IgD-negative memory B cell (primary cell): ENCODE measurements around the gene GPC6. TPM values are rescaled to one million over a fixed set of nuclear protein-coding genes. Genes with fewer than 3 reads are reported as not detected.

ENCODE experiments used
- H3K27ac Mint-ChIP-seq, 3 donors: one replicate each; pipeline ENCODE4 v1.8.0; 2020 to 2022; ENCODE audit warnings: mild to moderate bottlenecking in 3 of 3, mixed read lengths in 3 of 3, moderate library complexity in 1 of 3
- H3K27me3 Mint-ChIP-seq: one replicate; pipeline ENCODE4 v1.8.0; 2021; ENCODE audit warnings: mixed read lengths
- H3K36me3 Mint-ChIP-seq: one replicate; pipeline ENCODE4 v1.8.0; 2020; ENCODE audit warnings: mild to moderate bottlenecking, mixed read lengths
- H3K4me1 Mint-ChIP-seq, 3 donors: one replicate each; pipeline ENCODE4 v1.8.0; 2020 to 2022; ENCODE audit warnings: mixed read lengths in 3 of 3, mild to moderate bottlenecking in 1 of 3
- H3K4me3 Mint-ChIP-seq, 4 donors: one replicate each; pipeline ENCODE4 v1.8.0; 2020 to 2022; ENCODE audit warnings: mild to moderate bottlenecking in 4 of 4, mixed read lengths in 4 of 4, moderate library complexity in 3 of 4
- H3K9me3 Mint-ChIP-seq, 3 donors: one replicate each; pipeline ENCODE4 v1.8.0; 2020 to 2021; ENCODE audit warnings: mixed read lengths in 3 of 3, mild to moderate bottlenecking in 1 of 3
- polyA plus RNA-seq: library from polyadenylated mRNA; unstranded; fragments of 300-500 nt; fragmentation: Illumina TruSeq; gene quantifications from one replicate; pipeline ENCODE4 v1.2.3, GENCODE V29; 2021

GPC6 gene
- polyA plus RNA-seq, 1 donor from 2014 or later, result not detected

DNA sequence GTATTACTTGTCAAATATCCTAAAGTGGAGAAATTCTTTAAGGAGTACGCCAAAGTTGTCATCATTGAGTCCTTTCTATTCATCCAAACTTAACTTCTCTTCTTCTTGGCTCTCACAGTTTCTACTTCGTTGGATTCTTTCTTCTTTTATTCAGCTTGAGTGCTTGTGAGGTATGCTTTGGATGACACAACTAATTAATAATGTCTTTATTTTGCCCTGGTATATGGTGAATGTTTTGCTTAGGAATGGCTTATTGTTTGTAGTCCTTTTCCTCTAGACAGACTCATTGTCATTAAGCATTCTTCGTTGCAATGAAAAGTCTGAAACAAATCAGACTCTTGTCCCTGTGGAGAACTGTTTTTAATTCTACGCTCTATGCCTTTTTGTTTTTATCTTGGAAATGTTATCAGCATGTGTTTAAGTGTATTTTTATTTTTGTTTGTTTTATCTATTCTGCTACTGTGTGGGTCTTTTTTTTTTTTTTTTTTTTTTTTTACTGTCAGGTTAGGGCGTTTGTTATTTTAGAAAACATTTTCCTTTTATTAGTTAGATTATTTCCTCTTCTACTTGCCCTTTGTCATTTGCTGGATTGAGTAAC, 471.5 kb downstream of the GPC6 start:
- no peaks in the 10 kb centered on the region for H3K36me3 Mint-ChIP-seq
- no peaks in the 10 kb centered on the region for H3K4me1 Mint-ChIP-seq
- H3K9me3 Mint-ChIP-seq, result peaks cover 0 to 12% (median 4%) of the 10 kb centered on the region in 3 donors
- no peak overlapping the region for H3K27ac Mint-ChIP-seq
- no peaks in the 10 kb centered on the region for H3K27me3 Mint-ChIP-seq
- H3K4me3 Mint-ChIP-seq, result no peak overlapping the region

DNA sequence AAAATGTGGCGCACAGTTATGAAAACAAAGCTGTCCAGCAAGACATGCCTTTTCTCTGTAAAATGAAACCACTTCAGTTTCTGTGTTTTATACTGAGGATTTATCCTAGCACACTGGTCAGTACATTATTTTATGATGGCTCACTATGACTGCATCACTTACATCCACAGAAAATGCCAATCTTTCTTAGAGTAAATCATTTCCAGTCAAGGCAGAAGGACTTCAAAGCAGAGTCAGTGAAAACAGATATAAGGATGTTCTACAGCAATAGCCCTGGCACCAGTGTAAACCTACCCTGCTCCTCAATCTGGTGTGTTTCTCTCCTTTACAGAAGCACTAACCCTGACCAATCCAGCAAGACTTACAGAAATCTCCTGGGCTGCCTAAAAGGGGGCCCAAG, 473.5 kb downstream of the GPC6 start:
- H3K9me3 Mint-ChIP-seq, result peaks cover 0 to 12% (median 4%) of the 10 kb centered on the region in 3 donors
- H3K4me1 Mint-ChIP-seq, result no peaks in the 10 kb centered on the region
- H3K4me3 Mint-ChIP-seq, result no peak overlapping the region
- no peak overlapping the region for H3K27ac Mint-ChIP-seq
- no peaks in the 10 kb centered on the region for H3K27me3 Mint-ChIP-seq
- no peaks in the 10 kb centered on the region for H3K36me3 Mint-ChIP-seq

DNA sequence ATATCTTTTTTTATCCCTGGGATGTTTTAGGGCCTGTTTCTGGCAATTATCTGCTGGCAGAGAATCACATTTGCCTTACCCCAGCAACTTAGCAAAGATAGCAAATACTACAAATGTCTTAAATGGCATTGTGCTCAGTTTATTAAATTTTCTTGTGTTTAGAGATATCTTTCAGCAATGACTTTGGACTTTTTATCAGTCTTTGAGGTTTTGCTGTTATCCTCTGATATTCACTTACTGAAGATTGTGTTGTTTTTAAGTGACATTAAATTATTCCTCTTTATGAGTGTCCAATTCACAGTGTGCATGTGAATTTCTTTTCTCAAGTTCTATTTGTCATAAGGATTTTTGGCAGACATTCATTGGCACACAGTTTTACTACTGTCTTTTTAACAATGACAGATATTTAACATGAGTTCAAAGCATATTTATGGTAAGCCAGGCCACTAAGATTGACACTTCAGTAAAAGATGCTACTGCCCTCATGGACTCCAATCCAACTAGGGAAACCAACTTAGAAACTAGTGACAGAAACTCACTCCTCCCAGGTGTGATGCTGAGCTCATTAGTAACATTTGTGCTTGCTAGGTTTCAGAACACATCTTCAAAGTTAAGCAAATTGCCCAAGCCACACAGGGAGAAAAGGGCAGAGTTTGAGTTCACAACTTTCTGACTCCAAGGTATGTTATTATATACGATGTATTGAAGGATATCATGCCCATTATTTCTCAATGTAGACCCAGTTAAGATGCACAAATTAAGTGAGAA, 481.9 kb downstream of the GPC6 start:
- no peak overlapping the region for H3K4me3 Mint-ChIP-seq
- H3K27ac Mint-ChIP-seq, result no peak overlapping the region
- H3K36me3 Mint-ChIP-seq, result no peaks in the 10 kb centered on the region
- no peaks in the 10 kb centered on the region for H3K27me3 Mint-ChIP-seq
- no peaks in the 10 kb centered on the region for H3K4me1 Mint-ChIP-seq
- H3K9me3 Mint-ChIP-seq, result peaks cover 0 to 11% (median 4%) of the 10 kb centered on the region in 3 donors

DNA sequence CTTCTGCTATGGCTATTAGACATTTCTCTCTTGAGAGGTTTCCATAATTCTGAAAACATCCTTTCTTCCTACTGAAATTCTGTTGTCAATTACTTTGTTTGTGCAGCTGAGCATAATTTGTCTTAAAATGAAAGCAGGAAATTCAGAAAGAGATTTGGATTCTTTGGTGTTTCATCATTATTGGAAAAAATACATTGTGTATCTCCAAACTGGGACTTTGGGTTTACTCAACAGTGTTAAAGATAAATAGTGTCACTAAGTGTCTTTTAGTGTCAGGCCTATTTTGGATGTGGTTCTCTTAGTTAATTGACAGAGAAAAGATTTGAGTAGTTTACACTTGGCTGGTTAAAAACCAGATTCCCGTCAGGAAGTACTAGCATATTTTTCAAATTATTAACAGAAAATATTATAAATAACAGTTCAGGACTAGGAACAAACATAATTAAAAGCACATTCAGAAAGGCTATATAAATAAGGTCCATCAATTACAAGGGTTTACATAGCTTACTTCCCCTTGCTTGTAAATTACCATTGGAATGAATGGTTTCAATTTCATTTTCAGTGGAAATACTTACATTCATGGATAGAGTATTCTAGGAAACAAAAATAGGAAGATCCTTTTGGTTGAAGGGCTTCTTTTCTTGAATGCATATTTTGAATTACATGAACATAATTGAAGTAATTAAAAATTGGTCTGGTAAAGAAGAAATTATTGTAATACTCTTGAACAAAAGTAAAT, 483.1 kb downstream of the GPC6 start:
- Mint-ChIP-seq H3K4me3 (no peak overlapping the region), H3K4me1 (no peaks in the 10 kb centered on the region), H3K27me3 (no peaks in the 10 kb centered on the region), H3K27ac (no peak overlapping the region), H3K9me3 (peaks cover 2 to 21% (median 4%) of the 10 kb centered on the region in 3 donors), H3K36me3 (no peaks in the 10 kb centered on the region)

DNA sequence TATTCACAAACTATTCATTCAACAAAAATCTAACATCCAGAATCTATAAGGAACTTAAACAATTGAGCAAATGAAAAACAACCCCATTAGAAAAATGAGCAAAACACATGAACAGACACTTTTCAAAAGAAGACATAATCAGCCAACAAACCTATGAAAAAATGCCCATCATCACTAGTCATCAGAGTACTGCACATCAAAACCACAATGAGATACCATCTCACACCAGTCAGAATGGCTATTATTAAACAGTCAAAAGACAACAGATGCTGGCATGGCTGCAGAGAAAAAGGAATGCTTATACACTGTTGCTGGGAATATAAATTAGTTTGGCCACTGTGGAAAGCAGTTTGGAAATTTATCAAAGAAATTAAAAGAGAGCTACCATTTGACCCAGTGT, 487.6 kb downstream of the GPC6 start:
- Mint-ChIP-seq H3K27me3 (no peaks in the 10 kb centered on the region), H3K36me3 (peaks cover 1% of the 10 kb centered on the region), H3K4me3 (no peak overlapping the region), H3K9me3 (peaks cover 7 to 32% (median 12%) of the 10 kb centered on the region in 3 donors), H3K4me1 (no peaks in the 10 kb centered on the region), H3K27ac (no peak overlapping the region)

DNA sequence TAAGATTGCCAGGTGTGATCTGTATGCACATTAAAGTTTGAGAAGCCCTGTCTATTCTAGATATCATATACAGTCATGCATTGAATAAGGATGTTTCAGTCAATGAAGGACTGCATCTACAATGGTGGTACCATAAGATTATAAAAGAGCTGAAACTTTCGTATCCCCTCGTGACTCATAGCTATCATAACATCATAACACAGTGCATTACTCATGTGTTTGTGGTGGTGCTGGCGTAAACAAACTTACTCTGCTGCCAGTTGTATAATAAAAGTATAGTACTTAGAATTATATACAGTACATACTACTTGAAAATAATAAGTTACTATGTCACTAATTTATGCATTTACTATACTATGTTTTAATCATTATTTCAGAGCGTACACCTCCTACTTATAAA, 489.3 kb downstream of the GPC6 start:
- Mint-ChIP-seq H3K4me1 (no peaks in the 10 kb centered on the region), H3K9me3 (peaks cover 7 to 31% (median 14%) of the 10 kb centered on the region in 3 donors), H3K27me3 (no peaks in the 10 kb centered on the region), H3K36me3 (peaks cover 1% of the 10 kb centered on the region), H3K4me3 (no peak overlapping the region), H3K27ac (no peak overlapping the region)

DNA sequence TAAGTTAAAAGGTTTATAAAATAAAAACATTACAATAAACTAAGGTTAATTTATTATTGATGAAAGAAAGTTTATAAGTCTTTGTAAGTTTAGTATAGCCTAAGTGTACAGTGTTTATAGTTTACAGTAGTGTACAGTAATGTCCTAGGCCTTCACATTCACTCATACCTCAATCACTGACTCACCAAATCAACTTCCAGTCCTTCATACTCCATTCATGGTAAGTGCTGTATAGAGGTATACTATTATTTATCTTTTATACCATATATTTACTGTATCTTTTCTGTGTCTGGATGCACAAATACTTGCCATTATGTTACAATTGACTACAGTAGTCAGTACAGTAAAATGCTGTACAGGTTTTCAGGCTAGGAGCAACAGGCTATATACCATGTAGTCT, 490.0 kb downstream of the GPC6 start:
- H3K27ac Mint-ChIP-seq, result no peak overlapping the region
- H3K36me3 Mint-ChIP-seq, result peaks cover 1% of the 10 kb centered on the region
- H3K4me3 Mint-ChIP-seq, result no peak overlapping the region
- peaks cover 10 to 25% (median 14%) of the 10 kb centered on the region in 3 donors for H3K9me3 Mint-ChIP-seq
- H3K27me3 Mint-ChIP-seq, result no peaks in the 10 kb centered on the region
- H3K4me1 Mint-ChIP-seq, result no peaks in the 10 kb centered on the region

DNA sequence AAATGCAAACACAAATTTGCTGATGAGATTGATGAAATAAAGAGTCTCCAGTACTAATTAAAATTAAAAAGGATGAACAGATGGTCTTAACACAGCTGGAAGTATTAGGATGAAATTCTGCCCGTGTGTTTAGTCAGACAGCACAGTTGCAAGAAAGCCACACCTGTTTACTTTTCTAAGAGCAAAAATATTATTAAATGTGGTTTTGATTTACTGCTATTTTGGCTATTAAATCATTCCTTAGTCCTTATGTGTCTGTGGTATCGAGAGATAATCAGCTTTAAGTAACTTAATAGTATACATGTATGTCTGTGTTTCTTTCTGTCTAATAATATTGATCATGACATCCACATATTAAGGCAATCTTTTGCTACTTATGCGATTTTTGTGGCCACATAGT, 494.9 kb downstream of the GPC6 start:
- no peaks in the 10 kb centered on the region for H3K27me3 Mint-ChIP-seq
- no peaks in the 10 kb centered on the region for H3K36me3 Mint-ChIP-seq
- no peak overlapping the region for H3K27ac Mint-ChIP-seq
- no peak overlapping the region for H3K4me3 Mint-ChIP-seq
- no peaks in the 10 kb centered on the region for H3K4me1 Mint-ChIP-seq
- peaks cover 4 to 8% (median 4%) of the 10 kb centered on the region in 3 donors for H3K9me3 Mint-ChIP-seq

DNA sequence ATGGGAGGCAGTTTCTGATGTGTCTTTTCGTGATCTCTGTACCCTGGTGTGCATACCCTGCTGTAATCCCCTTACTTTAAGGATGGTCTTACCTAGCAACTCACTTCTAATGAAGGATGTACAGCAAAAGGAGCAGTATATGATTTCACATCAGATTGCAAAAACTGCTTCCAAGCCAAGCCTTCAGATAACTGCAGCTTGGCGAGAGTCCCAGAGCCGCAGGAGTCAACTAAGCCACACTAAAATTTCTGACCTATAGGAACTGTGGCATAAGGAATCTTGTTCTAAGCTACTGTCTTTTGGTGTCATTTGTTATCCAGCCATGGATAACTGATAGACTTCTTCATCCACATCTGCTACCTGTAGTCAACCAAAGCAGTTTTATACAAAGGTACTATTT, 496.7 kb downstream of the GPC6 start:
- H3K9me3 Mint-ChIP-seq, result peaks cover 2 to 4% (median 3%) of the 10 kb centered on the region in 3 donors
- no peaks in the 10 kb centered on the region for H3K4me1 Mint-ChIP-seq
- no peaks in the 10 kb centered on the region for H3K27me3 Mint-ChIP-seq
- no peak overlapping the region for H3K27ac Mint-ChIP-seq
- H3K4me3 Mint-ChIP-seq, result no peak overlapping the region
- no peaks in the 10 kb centered on the region for H3K36me3 Mint-ChIP-seq

DNA sequence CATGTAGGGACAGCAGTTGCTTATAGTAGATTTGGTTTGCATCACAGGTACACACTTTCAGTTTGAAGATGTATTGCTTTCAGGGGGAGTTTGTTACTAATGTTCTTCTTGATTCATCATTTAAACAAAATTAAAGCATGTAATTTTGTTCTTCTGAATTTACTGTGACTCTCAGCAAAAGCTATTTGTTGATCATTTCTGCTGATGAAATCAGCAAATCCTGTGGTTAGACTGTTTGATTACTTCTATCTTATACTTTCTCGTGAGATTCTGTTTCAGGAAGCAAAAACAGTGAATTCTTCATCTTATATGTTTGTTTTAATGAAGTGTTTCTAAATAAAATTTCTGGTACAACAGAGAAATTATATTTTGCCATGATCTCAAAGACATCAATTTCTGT, 497.6 kb downstream of the GPC6 start:
- Mint-ChIP-seq H3K27ac (no peak overlapping the region), H3K27me3 (no peaks in the 10 kb centered on the region), H3K4me3 (no peak overlapping the region), H3K36me3 (no peaks in the 10 kb centered on the region), H3K4me1 (no peaks in the 10 kb centered on the region), H3K9me3 (peaks cover 2 to 4% (median 3%) of the 10 kb centered on the region in 3 donors)

DNA sequence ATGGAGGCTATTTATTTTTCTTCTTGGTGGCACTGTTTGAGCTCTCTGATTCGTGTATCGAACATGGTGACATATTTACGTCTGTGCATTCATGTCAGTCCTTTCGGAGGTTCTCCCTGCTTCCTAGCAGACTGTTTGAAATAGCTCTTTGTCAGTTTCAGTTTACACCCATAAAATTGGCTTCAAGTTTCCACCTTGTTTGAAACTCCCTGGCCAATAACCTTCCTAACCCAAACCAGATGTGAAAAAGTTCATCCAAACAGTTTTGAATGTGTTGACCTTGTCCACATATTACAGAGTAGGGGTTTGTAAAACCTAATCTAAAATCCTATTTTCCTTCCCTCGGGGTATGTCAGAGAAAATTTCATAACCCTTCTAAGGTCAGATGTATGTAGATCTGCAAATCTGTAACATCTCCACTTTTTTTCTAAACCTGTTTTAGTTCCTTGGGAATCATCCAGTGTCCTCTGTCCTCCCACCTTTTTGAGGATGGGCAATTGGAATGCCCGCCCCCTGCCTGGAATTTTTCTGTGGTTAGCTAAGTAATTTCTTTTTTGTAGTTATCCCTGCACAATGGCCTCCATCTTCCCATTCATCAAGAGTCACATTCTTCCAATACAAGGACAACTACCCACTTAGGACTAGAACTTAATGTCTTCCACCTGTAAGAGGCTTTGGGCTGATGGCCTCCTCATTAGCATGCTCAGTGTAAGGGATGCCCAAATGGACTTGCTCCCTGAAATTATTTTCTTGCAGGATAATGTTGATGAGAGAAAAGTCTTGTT, 499.8 kb downstream of the GPC6 start:
- Mint-ChIP-seq H3K27ac (no peak overlapping the region), H3K4me1 (no peaks in the 10 kb centered on the region)

DNA sequence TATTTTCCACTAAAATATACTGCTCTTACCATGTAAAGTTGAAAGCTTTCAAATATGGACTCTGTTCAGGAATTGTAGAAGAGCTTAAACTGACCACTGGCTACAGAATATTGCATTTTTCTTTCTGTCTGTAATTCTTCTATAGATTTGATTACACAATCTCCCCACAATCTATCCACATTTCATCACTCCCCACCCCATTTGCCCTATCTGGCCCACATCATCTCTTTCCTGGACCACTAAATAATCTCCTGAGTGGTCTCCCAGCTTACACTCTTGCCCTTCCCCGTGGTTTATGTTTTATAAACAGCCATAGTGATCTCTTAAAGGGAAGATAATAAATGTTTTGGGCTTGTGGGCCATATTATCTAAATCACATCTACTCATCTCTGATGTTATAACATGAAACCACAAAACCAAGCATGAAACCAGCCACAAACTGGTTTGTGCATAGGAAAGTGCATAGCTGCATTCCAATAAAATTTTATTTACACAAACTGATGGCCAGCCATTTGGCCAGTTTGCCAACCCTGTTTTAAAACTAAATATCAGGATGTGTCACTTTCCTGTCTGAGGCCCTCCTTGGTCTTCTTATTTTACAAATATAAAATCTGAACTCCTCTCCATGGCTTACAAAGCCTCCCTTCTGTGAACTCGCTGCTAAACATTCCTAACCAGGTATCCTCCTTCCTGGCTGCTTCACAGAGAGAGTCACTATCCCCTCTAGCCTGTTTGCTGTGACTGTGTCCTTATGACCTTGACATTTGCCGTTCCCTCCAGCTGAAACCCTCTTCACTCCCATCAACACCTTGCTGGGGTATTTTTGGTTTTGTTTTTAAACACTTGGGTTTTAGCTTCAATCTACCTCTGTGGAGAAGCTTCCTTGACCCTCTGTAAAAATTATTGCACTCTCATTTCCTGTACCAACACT, 500.9 kb downstream of the GPC6 start:
- H3K4me1 Mint-ChIP-seq, result no peaks in the 10 kb centered on the region
- no peaks in the 10 kb centered on the region for H3K27me3 Mint-ChIP-seq
- H3K9me3 Mint-ChIP-seq, result peaks cover 0 to 3% (median 0%) of the 10 kb centered on the region in 3 donors
- no peaks in the 10 kb centered on the region for H3K36me3 Mint-ChIP-seq
- no peak overlapping the region for H3K27ac Mint-ChIP-seq
- H3K4me3 Mint-ChIP-seq, result no peak overlapping the region

More for the DNA sequence above, 499.8 kb downstream of the GPC6 start:
- Mint-ChIP-seq H3K36me3 (no peaks in the 10 kb centered on the region), H3K4me3 (no peak overlapping the region), H3K27me3 (no peaks in the 10 kb centered on the region), H3K9me3 (peaks cover 0 to 3% (median 0%) of the 10 kb centered on the region in 3 donors)

DNA sequence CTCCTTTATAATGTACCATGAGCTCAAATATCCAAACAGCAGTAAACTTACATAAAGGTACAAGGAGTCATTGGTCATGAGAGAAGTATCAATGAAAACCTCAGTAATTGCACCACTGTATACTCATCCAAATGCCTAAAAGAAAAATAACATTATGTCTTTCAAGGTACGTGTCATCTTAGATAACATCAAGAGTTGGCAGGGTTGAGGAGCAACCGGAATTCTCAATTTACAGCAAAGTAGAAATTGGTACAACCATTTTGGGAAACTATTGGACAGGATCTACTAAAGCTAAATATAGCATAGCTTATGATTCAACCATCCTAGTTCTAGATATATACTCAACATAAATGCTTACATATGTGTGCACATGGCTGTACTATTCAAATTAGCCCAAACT, 502.8 kb downstream of the GPC6 start:
- no peaks in the 10 kb centered on the region for H3K27me3 Mint-ChIP-seq
- H3K9me3 Mint-ChIP-seq, result peaks cover 0 to 3% (median 0%) of the 10 kb centered on the region in 3 donors
- no peaks in the 10 kb centered on the region for H3K4me1 Mint-ChIP-seq
- no peak overlapping the region for H3K4me3 Mint-ChIP-seq
- no peak overlapping the region for H3K27ac Mint-ChIP-seq
- H3K36me3 Mint-ChIP-seq, result no peaks in the 10 kb centered on the region

DNA sequence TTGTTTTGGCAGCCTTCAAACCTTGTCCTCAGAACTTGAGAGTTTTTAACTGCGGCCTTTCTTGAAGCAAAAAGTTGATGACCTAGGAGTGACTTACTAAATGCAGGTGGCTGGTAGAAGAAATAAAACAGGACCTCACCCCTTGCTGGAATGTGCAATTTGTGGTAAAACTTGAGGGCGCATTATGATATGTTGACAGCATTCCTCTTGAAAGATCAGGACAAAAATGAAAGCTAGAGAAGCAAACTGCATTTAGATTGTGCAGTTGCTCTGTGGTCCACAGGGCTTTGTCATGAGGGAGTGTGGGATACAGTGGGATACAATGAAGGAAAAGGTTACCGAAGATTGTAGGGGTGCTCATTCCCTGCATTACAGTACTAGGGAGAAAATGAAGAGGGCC, 504.2 kb downstream of the GPC6 start:
- Mint-ChIP-seq H3K27ac (no peak overlapping the region), H3K27me3 (no peaks in the 10 kb centered on the region), H3K9me3 (peaks cover 0 to 3% (median 2%) of the 10 kb centered on the region in 3 donors), H3K4me3 (no peak overlapping the region), H3K36me3 (no peaks in the 10 kb centered on the region), H3K4me1 (no peaks in the 10 kb centered on the region)
